Measurements from ENCODE around the gene PTPRG.

- TF ChIP-seq CTCF (IDR thresholded peaks at IDR 0.05; ENCODE audit: low read depth, low read length, poor library complexity, severe bottlenecking): no peak
- TF ChIP-seq EZH2phosphoT487 (IDR thresholded peaks at IDR 0.05; ENCODE audit: borderline replicate concordance, low read length): no peak
These were observed 642.2 kb downstream of the PTPRG start for GRCh38 chr3:62203561-62203960.

Data from DOHH2 (cell line).